HuH-7.5 (cell line): Measurements from ENCODE around the gene PRR5L.
"Not testable (repeated sequence)": the region's sequence is repeated elsewhere in the genome, so short reads cannot be mapped to it uniquely, and the experiment has no call there.

Experiments used
- DNase-seq: peaks from one replicate; pipeline ENCODE4 v3.0.0; 2011; ENCODE audit warnings: low spot score

PRR5L gene

DNA sequence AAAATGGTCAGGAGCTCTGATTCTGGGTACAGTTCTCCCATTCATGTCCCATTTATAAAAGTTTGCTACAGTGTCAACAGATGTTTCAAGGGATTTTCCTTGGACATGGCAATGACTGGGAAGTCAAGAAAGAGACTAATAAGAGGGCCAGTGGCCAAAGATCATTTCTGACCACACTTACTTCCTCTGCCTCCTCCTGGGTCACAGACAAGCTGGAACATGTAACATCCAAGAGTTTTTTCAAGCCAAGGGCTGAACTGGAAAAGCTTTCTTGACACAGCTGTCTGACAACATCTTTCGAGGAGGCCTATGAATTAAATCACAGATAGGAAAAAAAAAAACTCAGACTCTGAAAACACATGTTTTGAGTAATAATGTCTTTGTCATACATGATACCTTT, 15.6 kb upstream of the PRR5L start:
- DNase-seq, result no peak

- DNase-seq, result no peak
Measured at GRCh38 chr11:36281850-36282249, 14.2 kb upstream of the PRR5L start.

DNA sequence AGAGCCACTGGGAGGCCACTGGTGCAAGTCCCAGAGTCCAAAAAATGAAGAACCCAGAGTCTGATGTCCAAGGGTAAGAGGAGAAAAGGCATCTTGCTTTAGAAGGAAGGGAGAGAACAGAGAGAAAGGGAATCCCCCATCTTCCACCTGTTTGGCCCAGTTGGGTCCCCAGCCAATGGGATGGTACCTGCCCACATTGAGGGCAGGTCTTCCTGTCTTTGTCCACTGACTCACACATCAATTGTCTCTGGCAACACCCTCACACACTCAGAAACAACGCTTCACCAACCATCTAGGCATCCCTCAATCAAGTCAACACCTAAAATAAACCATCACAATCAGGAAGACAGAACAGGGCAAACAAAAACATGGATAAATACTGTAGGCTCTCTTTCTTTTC, 13.2 kb upstream of the PRR5L start:
- no peak for DNase-seq

- no peak for DNase-seq
Measured at GRCh38 chr11:36288442-36289225, 7.5 kb upstream of the PRR5L start.

DNA sequence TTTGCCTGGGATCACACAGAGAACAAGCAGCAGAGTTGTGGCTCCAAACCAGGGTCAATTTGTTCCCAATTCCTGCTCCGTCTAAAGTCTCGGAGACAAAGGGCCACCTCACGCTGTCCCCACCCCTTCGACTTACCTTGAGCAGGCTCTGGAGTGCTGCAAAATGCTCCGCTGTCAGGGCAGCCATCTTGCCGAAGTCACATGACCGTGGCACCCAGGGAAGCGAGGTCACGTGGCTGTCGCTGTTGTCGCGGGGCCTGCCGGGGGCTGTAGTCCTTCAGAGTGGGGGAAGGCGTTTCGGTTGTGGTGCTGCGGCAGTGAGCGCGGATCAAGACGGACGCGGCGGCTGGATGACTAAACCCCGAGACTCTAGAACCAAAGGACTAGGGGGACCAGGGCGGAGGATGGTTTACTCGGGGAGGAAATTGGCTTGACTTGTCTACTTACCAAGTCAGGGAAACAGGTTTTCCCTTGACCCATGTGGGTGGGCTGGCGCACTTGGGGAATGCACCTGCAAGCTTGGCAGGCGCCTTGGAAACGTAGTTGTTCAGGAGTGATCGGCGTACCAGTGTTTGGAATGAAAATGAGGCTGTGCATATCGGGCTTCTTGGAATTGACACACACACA, 6.7 kb upstream of the PRR5L start, which contains the start of gene COMMD9:
Gene COMMD9 (minus strand): TSS at position 199 of the 627 bp plus-strand sequence. CDS start 12 bp downstream, at position 187.
- peak; percentile 74 for DNase-seq

DNA sequence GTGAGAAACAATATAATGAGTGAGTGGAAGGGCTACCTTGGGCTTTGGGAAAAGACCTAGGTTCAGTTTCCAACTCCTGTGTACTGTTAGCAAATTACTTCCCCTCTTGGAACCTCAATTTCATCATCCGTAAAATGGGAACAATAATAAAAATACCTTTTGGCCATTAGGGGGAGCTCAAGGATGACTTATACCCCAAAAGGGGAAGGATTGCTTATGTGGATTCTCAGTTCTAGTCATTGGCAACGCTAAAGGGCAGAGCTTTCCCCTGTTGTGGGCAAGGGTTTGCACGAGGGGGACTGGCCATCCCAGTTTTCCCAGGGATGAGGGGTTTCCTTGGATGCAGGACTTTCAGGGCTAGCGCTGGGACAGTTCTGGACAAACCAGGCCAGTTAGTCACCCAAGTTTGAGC, 3.8 kb upstream of the PRR5L start:
- peak; percentile 19 for DNase-seq

DNA sequence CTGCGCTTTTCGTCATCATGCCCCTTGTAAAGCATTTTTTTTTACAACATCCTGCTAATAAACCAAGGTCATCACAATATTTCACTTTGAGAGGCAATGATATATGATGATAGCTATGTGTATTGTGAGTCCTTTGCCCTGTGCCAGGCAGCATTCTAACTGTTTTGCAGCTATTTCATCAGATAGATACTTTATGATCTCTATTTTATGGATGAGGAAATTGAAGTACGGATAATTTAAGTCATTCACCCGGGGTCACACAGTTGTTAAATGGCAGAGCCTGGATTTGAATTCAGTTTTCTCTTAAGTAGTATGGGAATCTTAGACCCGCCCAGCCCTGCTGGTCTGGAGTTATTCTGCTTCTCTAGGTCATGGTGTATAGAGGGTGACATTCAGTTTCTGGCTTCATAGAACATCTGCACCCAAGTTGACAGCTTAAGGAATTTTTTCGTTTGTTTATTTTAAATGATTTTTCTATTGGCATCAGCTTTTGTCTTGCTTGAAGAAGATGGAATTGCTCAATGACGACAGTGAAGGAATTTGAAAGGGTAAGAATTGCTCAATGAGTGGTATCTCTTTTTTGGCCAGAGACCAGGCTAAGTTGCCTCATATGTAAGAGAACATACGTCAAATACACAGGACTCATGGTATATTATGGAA, 926 bp downstream of the PRR5L start:
- DNase-seq, result no peak

- DNase-seq, result no peak
Measured at GRCh38 chr11:36300650-36301049, 4.6 kb downstream of the PRR5L start.

GRCh38 chr11:36304351-36304750, 8.3 kb downstream of the PRR5L start:
- DNase-seq, result no peak

DNA sequence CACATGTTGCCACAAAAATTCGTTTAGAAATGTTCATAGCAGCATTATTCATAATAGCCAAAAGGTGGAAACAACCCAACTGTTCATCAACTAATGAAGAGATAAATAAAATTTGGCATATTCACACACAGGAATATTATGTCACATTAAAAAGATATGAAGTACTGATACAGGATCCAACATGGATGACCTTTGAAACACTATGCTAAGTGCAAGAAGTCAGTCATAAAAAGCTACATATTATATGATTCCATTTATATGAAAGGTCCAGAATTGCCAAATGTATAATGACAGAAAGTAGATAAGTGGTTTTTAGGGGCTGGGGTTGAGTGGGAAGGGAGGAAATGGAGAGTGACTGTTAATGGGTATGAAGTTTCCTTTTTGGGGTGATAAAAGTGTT, 9.0 kb downstream of the PRR5L start:
- DNase-seq, result no peak

GRCh38 chr11:36306888-36307287, 10.8 kb downstream of the PRR5L start:
- no peak for DNase-seq

GRCh38 chr11:36308577-36308976, 12.5 kb downstream of the PRR5L start:
- no peak for DNase-seq

DNA sequence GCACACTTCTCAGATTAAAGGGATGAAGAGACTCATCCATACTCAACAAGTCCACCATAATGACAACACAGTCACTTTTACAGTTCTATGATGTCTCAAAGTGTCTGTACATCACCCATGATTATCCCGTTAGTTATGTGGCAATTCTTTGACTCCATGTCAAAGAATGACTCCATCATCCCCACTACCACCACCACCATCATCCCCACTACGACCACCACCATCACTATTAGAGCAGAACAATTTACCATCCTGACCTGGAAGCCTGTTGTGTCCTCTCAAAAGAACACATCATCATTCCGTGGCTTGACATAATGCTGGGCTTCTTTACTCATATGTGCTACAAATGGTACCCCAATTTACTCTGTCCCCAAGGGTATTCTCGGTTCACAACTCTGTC, 13.7 kb downstream of the PRR5L start:
- DNase-seq, result no peak

DNA sequence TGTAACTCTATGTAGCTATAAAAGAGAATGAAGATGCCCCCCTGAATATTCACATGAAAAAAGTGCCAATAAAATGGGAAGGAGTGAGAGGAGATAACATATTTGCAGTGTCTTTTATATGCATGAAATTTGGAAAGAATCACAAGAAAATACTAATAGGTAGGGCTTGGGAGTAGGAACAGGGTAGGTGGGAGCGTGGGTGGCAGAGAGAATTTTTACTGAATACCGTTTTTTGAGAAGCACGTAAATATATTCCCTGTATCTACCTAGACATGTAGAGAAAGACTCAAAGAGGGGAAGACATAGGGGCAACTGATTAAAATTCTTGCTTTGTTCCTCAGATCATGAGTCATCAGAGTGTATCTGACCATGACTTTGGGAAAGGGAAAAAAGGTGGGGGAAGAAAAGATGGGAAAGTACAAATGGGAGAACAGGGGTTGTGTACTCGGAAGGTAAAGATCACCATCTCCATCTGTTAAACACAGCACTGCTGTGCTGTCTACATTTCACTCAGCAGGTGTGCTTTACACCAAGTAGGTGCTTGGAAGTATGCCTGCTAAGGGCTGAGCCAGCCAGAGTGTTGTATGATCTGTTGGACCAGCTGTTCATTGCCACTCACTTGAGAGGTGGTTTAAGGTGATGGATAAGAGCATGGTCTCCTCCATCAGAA, 16.0 kb downstream of the PRR5L start:
- no peak for DNase-seq

- DNase-seq, result no peak
Measured at GRCh38 chr11:36312611-36313472, 16.8 kb downstream of the PRR5L start.

GRCh38 chr11:36313750-36314433, 17.8 kb downstream of the PRR5L start:
- no peak for DNase-seq

DNA sequence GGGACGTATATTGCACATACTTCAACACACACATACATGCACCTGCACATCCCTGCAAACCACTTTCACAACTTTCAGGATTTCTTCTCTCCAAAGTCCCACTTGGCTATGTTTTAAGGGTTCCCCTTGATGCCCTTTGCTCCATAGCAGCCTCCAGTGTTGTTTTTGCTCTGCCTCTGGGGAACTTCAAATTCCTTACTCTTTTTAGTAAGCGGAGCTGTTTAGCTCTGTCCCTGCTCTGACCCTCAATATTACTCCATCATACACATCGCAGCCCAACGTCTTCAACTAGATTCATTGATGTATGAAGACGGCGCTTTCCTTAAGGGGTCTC, 18.3 kb downstream of the PRR5L start:
- DNase-seq, result no peak

GRCh38 chr11:36316049-36316448, 20.0 kb downstream of the PRR5L start:
- DNase-seq, result no peak

GRCh38 chr11:36317992-36318391, 21.9 kb downstream of the PRR5L start:
- DNase-seq, result no peak

- not testable (repeated sequence) for DNase-seq
Measured at GRCh38 chr11:36324956-36325355, 28.9 kb downstream of the PRR5L start.

- DNase-seq, result not testable (repeated sequence)
Measured at GRCh38 chr11:36325403-36325802, 29.3 kb downstream of the PRR5L start.
